GM12878 (cell line): ENCODE results near the gene MRPL53. TPM values are rescaled to one million over a fixed set of nuclear protein-coding genes. Genes with fewer than 3 reads are reported as not detected.
A peak's percentile ranks its signal among the peaks of the same experiment; 100 is the strongest.

ENCODE experiments used
- ATAC-seq: fragments of 200-7000 bp; cut with Tn5 transposase; 3 replicates; pipeline ENCODE4 v1.9.1; 2020; ENCODE audit warnings: mild to moderate bottlenecking, moderate library complexity
- BruUV-seq: library from RNA; stranded (reverse); fragments of 400-500 nt; replicated peaks from 2 replicates; lab custom pipeline; 2021; lab: Mats Ljungman, UMichigan
- CTCF ChIA-PET: fragments of 300-600 bp; sonication (Branson Sonifier 250); formaldehyde crosslinking; extraction: SDS; loops from one replicate; lab custom pipeline; 2021; ENCODE audit warnings: inconsistent platforms; lab: Yijun Ruan, JAX
- POLR2A ChIA-PET: fragments of 350-600 bp; formaldehyde crosslinking; extraction: SDS; loops from one replicate; lab custom pipeline; 2021; ENCODE audit warnings: inconsistent platforms; lab: Charles Lee
- RAD21 ChIA-PET: fragments of 300-600 bp; sonication (Branson Sonifier 250); formaldehyde crosslinking; loops from one replicate; lab custom pipeline; 2023; ENCODE audit warnings: antibody characterized with exemption; ENCODE audit not compliant: unreplicated experiment; lab: Charles Lee
- SMC1A ChIA-PET: fragments of 300-600 bp; sonication (Branson Sonifier 250); formaldehyde crosslinking; loops from one replicate; lab custom pipeline; 2023; ENCODE audit not compliant: unreplicated experiment, uncharacterized antibody; lab: Charles Lee
- DNase-seq: peaks from one replicate; pipeline ENCODE4 v3.0.0-alpha.2; 2011; ENCODE audit warnings: low read depth, low spot score
- FAIRE-seq: peaks from 3 replicates; lab custom pipeline; 2011; peaks lifted over from hg19 to GRCh38; lab: Jason Lieb, UNC
- H2AFZ ChIP-seq: 2 replicates; pipeline ENCODE4 v1.6.0; 2011; ENCODE audit warnings: low read depth, low read length, control low read depth; ENCODE audit not compliant: control insufficient read depth
- H3K27ac ChIP-seq: 2 replicates; pipeline ENCODE4 v1.5.1; 2011; ENCODE audit warnings: control low read depth; ENCODE audit not compliant: control insufficient read depth, insufficient read depth
- H3K27me3 ChIP-seq, 2 experiments: replicated peaks in 1 of 2; 2 replicates each; pipeline versions ENCODE4 v1.6.0 to v1.6.1; 2011; ENCODE audit warnings: low read length in 1 of 2; ENCODE audit not compliant: control insufficient read depth in 2 of 2, insufficient read depth in 2 of 2
- H3K36me3 ChIP-seq, 2 experiments: 2 replicates each; pipeline ENCODE4 v1.5.1; 2011; ENCODE audit warnings: low read length in 1 of 2; ENCODE audit not compliant: control insufficient read depth in 2 of 2, insufficient read depth in 2 of 2
- H3K4me1 ChIP-seq: 2 replicates; pipeline ENCODE4 v1.6.1; 2011; ENCODE audit warnings: mild to moderate bottlenecking, low read length, moderate library complexity, mixed read lengths; ENCODE audit not compliant: control insufficient read depth, insufficient read depth
- H3K4me2 ChIP-seq: 2 replicates; pipeline ENCODE4 v1.6.0; 2011; ENCODE audit warnings: control low read depth; ENCODE audit not compliant: control insufficient read depth, insufficient read depth
- H3K4me3 ChIP-seq: fragments of 200-600 bp; sonication (generic); 2 replicates; pipeline ENCODE4 v1.5.1; 2016
- H3K79me2 ChIP-seq: 2 replicates; pipeline ENCODE4 v1.6.0; 2011; ENCODE audit warnings: low read length; ENCODE audit not compliant: control insufficient read depth, insufficient read depth
- H3K9ac ChIP-seq: 2 replicates; pipeline ENCODE4 v1.8.0; 2011; ENCODE audit warnings: low read length, control low read depth, mixed read lengths; ENCODE audit not compliant: control insufficient read depth, insufficient read depth
- H3K9me3 ChIP-seq: replicated peaks from 3 replicates; pipeline ENCODE4 v1.5.1; 2011; ENCODE audit warnings: mild to moderate bottlenecking, low read length; ENCODE audit not compliant: control insufficient read depth, insufficient read depth
- H4K20me1 ChIP-seq: 2 replicates; pipeline ENCODE4 v1.6.0; 2011; ENCODE audit not compliant: control insufficient read depth, insufficient read depth
- BHLHE40 ChIP-seq, 2 experiments: fragments of 450-650 bp in 1 of 2; IDR thresholded peaks; 2 replicates each; pipeline ENCODE4 v1.6.1; 2011 to 2017; ENCODE audit warnings: low read depth in 2 of 2, borderline replicate concordance in 1 of 2, improper control_type of control experiment in 1 of 2, low read length in 1 of 2, mild to moderate bottlenecking in 1 of 2
- E4F1 ChIP-seq: fragments of 450-650 bp; IDR thresholded peaks from 2 replicates; pipeline ENCODE4 v1.6.1; 2018; ENCODE audit warnings: borderline replicate concordance, mild to moderate bottlenecking; ENCODE audit not compliant: partially characterized antibody
- MTA3 ChIP-seq: IDR thresholded peaks from 2 replicates; pipeline ENCODE4 v1.6.1; 2012; ENCODE audit warnings: low read length, inconsistent platforms, borderline replicate concordance
- NR2C1 ChIP-seq: fragments of 450-650 bp; IDR thresholded peaks from 2 replicates; pipeline ENCODE4 v1.6.1; 2017; ENCODE audit warnings: antibody characterized with exemption, mild to moderate bottlenecking, moderate library complexity
- WGBS: methylation state at CpG from one replicate; pipeline ENCODE4 v1.1.6; 2016; ENCODE audit warnings: low lambda C conversion rate; ENCODE audit not compliant: insufficient replicate concordance, insufficient coverage; ENCODE audit errors: missing lambda C conversion rate; 5-methylcytosine and 5-hydroxymethylcytosine counted together
- in situ Hi-C: fragments of 300-500 bp; cut with MboI; formaldehyde crosslinking; loops from 9 replicates; pipeline ENCODE4 v1.14.3; 2018; ENCODE audit warnings: mixed read lengths
- intact Hi-C: fragments of 100-400 bp; cut with micrococcal nuclease; formaldehyde crosslinking; loops from one replicate; pipeline ENCODE4 v1.14.2; 2022; ENCODE audit not compliant: unreplicated experiment
- polyA plus RNA-seq, 11 experiments: library from polyadenylated mRNA; depleted of rRNA in 4 of 11; unstranded in 6 of 11; stranded (reverse) in 5 of 11; fragments of >200 nt; fragmentation: Nextera tagmentation in 4 of 11; fragmentation: Illumina TruSeq in 1 of 11; extraction: Ambion mirVana in 4 of 11; extraction: Trizol in 1 of 11; gene quantifications; 1 replicate in 1 of 11; 2 replicates in 10 of 11; pipeline versions ENCODE4 v1.2.1 to v1.2.3, GENCODE V29; 2011 to 2016; ENCODE audit warnings: inconsistent platforms in 2 of 11, missing spikeins in 2 of 11, low read depth in 1 of 11
- total RNA-seq, 4 experiments: library from RNA; depleted of rRNA in 3 of 4; stranded (reverse); fragments of >200 nt in 3 of 4; fragmentation: Illumina TruSeq in 1 of 4; extraction: Trizol in 1 of 4; gene quantifications; 2 replicates each; pipeline versions ENCODE4 v1.2.1 to v1.2.3, GENCODE V29; 2013 to 2021

Gene MRPL53
- total and polyA plus RNA-seq, 10 of the 15 experiments (the other 5 are each of a cell fraction or from before 2014, with no cell fraction given) = 15.1 to 167 (median 80.9) TPM

GRCh38 chr2:74502147-74502719, 29.8 kb upstream of the MRPL53 start:
- H3K36me3 ChIP-seq = peaks cover 0 to 7% of the 10 kb centered on the region in 2 experiments; a peak in 1 of 4 replicates
- ChIA-PET RAD21 (interaction anchor here (0.8 to 2.9 kb wide), 5 partner anchors 18 to 87 kb away, joined by 3 to 10 read pairs (median 8); partner anchors contain the start of genes AUP1, CCDC142, HTRA2 and TTC31), SMC1A (interaction anchor here (1.3 to 7.0 kb wide), 2 partner anchors 13 to 84 kb away, joined by 5 to 71 read pairs; no protein-coding TSS in a partner anchor), CTCF (interaction anchor here (4.8 to 13.9 kb wide), 3 partner anchors 19 to 84 kb away, joined by 34 to 231 read pairs (median 135); partner anchors contain the start of genes AUP1, CCDC142, DQX1 and HTRA2), POLR2A (interaction anchor here (1.9 kb wide), 1 partner anchor 111 kb away, joined by 4 read pairs; no protein-coding TSS in a partner anchor)
- DNase-seq (no peak), FAIRE-seq (no peak), ATAC-seq (no peak)
- WGBS = 21% methylated on average over 24 of the region's 32 CpGs
- BruUV-seq = no TSS peak
- in situ Hi-C loops (no loop called here), intact Hi-C loops (loop anchor here (2.0 kb wide), 1 partner anchor 19 kb away; the partner anchor contains the start of genes CCDC142 and TTC31)
- peak overlapping the region; percentile 55 for H3K9ac ChIP-seq
- H3K27me3 ChIP-seq = peaks cover 15 to 25% of the 10 kb centered on the region in 2 experiments; a peak in 3 of 4 replicates
- H3K4me3 ChIP-seq = peak overlapping the region; percentile 73
- peaks cover 30% of the 10 kb centered on the region for H3K4me1 ChIP-seq
- H3K79me2 ChIP-seq = peaks cover 12% of the 10 kb centered on the region
- H3K27ac ChIP-seq = no peak overlapping the region
- H2AFZ ChIP-seq = peak overlapping the region; percentile 85
- peak overlapping the region; percentile 93 for H3K4me2 ChIP-seq
- peak; percentile 44; the same call in 1 of the 2 replicates for TF ChIP-seq NR2C1
- TF ChIP-seq MTA3 = no peak
- TF ChIP-seq E4F1 = no peak
- peak in 1 of 2 experiments; percentile 23; a peak in 1 of 4 replicates for TF ChIP-seq BHLHE40 (IDR thresholded peaks at IDR 0.05; ENCODE audit: borderline replicate concordance in 1 of 2, low read depth in 2 of 2, low read length in 1 of 2)
- no peaks in the 10 kb centered on the region for H3K9me3 ChIP-seq
- no peaks in the 10 kb centered on the region for H4K20me1 ChIP-seq
